ENCODE measurements around the gene ZNF547. TPM values are rescaled to one million over a fixed set of nuclear protein-coding genes. Genes with fewer than 3 reads are reported as not detected.

The ZNF547 gene
- total and polyA plus RNA-seq, 2 donors (not counting 3 experiments of a cell fraction or from before 2014, with no cell fraction given) = 1.9 to 2.7 TPM

- Histone ChIP-seq H3K27me3 (ENCODE audit: control insufficient read depth in 2 of 2, insufficient read depth in 2 of 2, low read length in 2 of 2) (no peaks in the 10 kb centered on the region), H4K20me1 (replicated peaks; ENCODE audit: control insufficient read depth, extremely low read depth, insufficient read depth, low read length) (no peaks in the 10 kb centered on the region), H3K9me3 (replicated peaks; ENCODE audit: control insufficient read depth, insufficient read depth, low read length) (no peaks in the 10 kb centered on the region), H3K27ac (ENCODE audit: insufficient read depth, low read depth, low read length) (no peak overlapping the region), H3K9ac (replicated peaks; ENCODE audit: extremely low read depth, insufficient read depth, low read length) (no peak overlapping the region), H3K9me1 (replicated peaks; ENCODE audit: control insufficient read depth, extremely low read depth, insufficient read depth, low read length) (no peaks in the 10 kb centered on the region), H2AFZ (ENCODE audit: low read depth, low read length) (no peak overlapping the region), H3K4me3 (replicated peaks in 1 of 3; ENCODE audit: insufficient read depth in 1 of 3, low read depth in 1 of 3, low read length in 3 of 3) (no peak overlapping the region), H3K4me1 (ENCODE audit: control insufficient read depth, extremely low read depth, insufficient read depth, low read length) (peaks cover 8% of the 10 kb centered on the region), H3K36me3 (ENCODE audit: control insufficient read depth in 2 of 2, extremely low read depth in 1 of 2, insufficient read depth in 2 of 2, low read length in 2 of 2) (peaks cover 0 to under 1% of the 10 kb centered on the region in 2 experiments), H3K79me2 (ENCODE audit: control insufficient read depth, insufficient read depth, low read length) (peaks cover 3% of the 10 kb centered on the region), H3K4me2 (ENCODE audit: insufficient read depth, low read length) (no peak overlapping the region)
- BruUV-seq (replicated peaks) = no TSS peak
- no peak for DNase-seq (ENCODE audit: low read depth, low spot score)
- TF ChIP-seq EZH2 (IDR thresholded peaks at IDR 0.05; ENCODE audit: borderline replicate concordance, low read depth, low read length, severe bottlenecking) = no peak
- TF ChIP-seq CTCF (IDR thresholded peaks at IDR 0.05; ENCODE audit: extremely low read depth in 1 of 2, insufficient read depth in 1 of 2, low read depth in 1 of 2, low read length in 2 of 2) = no peak
- TF ChIP-seq FOS (IDR thresholded peaks at IDR 0.05; ENCODE audit: borderline replicate concordance, insufficient read depth, low read length) = no peak
- intact Hi-C loops (cut with micrococcal nuclease) = no loop called here
- POLR2A ChIA-PET = no interaction called here
- FAIRE-seq = no peak
- CTCF ChIA-PET = interaction anchor here (0.7 kb wide), 1 partner anchor 137 kb away, joined by 3 read pairs; no protein-coding TSS in a partner anchor
- dilution Hi-C loops (cut with MboI; ENCODE audit: extremely low pct_ligation_motif_present, low sequenced_read_pairs) = no loop called here
These were observed 3.4 kb downstream of the ZNF547 start for GRCh38 chr19:57366776-57367175.

- H3K27me3 ChIP-seq (ENCODE audit: control insufficient read depth in 2 of 2, insufficient read depth in 2 of 2, low read length in 2 of 2) = no peaks in the 10 kb centered on the region
- POLR2A ChIA-PET = no interaction called here
- TF ChIP-seq MAX (IDR thresholded peaks at IDR 0.05; ENCODE audit: insufficient read depth, insufficient read length) (no peak), POLR2A (IDR thresholded peaks at IDR 0.05; ENCODE audit: low read depth, low read length) (no peak), MYC (IDR thresholded peaks at IDR 0.05; ENCODE audit: low read depth, low read length) (no peak), POLR2AphosphoS5 (IDR thresholded peaks at IDR 0.05; ENCODE audit: insufficient read depth, low read depth, low read length) (no peak), JUN (IDR thresholded peaks at IDR 0.05; ENCODE audit: borderline replicate concordance, insufficient read depth, insufficient read length, low read depth) (no peak), CTCF (IDR thresholded peaks at IDR 0.05; ENCODE audit: extremely low read depth in 1 of 2, insufficient read depth in 1 of 2, low read depth in 1 of 2, low read length in 2 of 2) (no peak), GATA2 (IDR thresholded peaks at IDR 0.05; ENCODE audit: insufficient read depth, insufficient read length, low read depth, low read length) (no peak), FOS (IDR thresholded peaks at IDR 0.05; ENCODE audit: borderline replicate concordance, insufficient read depth, low read length) (no peak)
- no peak for FAIRE-seq
- dilution Hi-C loops (cut with MboI; ENCODE audit: extremely low pct_ligation_motif_present, low sequenced_read_pairs) = no loop called here
- no peak for DNase-seq (ENCODE audit: low read depth, low spot score)
- CTCF ChIA-PET = no interaction called here
- H3K9me1 ChIP-seq (replicated peaks; ENCODE audit: control insufficient read depth, extremely low read depth, insufficient read depth, low read length) = no peaks in the 10 kb centered on the region
- H3K9me3 ChIP-seq (replicated peaks; ENCODE audit: control insufficient read depth, insufficient read depth, low read length) = peaks cover 13% of the 10 kb centered on the region
- intact Hi-C loops (cut with micrococcal nuclease) = no loop called here
- H3K9ac ChIP-seq (replicated peaks; ENCODE audit: extremely low read depth, insufficient read depth, low read length) = no peak overlapping the region
- H4K20me1 ChIP-seq (replicated peaks; ENCODE audit: control insufficient read depth, extremely low read depth, insufficient read depth, low read length) = no peaks in the 10 kb centered on the region
- H3K79me2 ChIP-seq (ENCODE audit: control insufficient read depth, insufficient read depth, low read length) = no peaks in the 10 kb centered on the region
- H3K27ac ChIP-seq (ENCODE audit: insufficient read depth, low read depth, low read length) = no peak overlapping the region
- no TSS peak for BruUV-seq (replicated peaks)
- no peak overlapping the region for H3K4me3 ChIP-seq (replicated peaks in 1 of 3; ENCODE audit: insufficient read depth in 1 of 3, low read depth in 1 of 3, low read length in 3 of 3)
- no peaks in the 10 kb centered on the region for H3K4me1 ChIP-seq (ENCODE audit: control insufficient read depth, extremely low read depth, insufficient read depth, low read length)
- no peak overlapping the region for H2AFZ ChIP-seq (ENCODE audit: low read depth, low read length)
- no peak overlapping the region for H3K4me2 ChIP-seq (ENCODE audit: insufficient read depth, low read length)
- H3K36me3 ChIP-seq (ENCODE audit: control insufficient read depth in 2 of 2, extremely low read depth in 1 of 2, insufficient read depth in 2 of 2, low read length in 2 of 2) = peaks cover 0 to 18% of the 10 kb centered on the region in 2 experiments
These were observed 10.8 kb downstream of the ZNF547 start for GRCh38 chr19:57374179-57374578.

Data from endothelial cell of umbilical vein (primary cell).